BE2C (cell line): Measurements from ENCODE around the gene DPM1.

Source experiments
- DNase-seq: peaks from one replicate; pipeline ENCODE4 v3.0.0-alpha.2; 2020
- H3K27me3 ChIP-seq: fragments of 250-450 bp; sonication (Bioruptor Pico); 2 replicates; pipeline ENCODE4 v1.5.1; 2020; ENCODE audit warnings: mild to moderate bottlenecking
- H3K36me3 ChIP-seq: fragments of 250-450 bp; sonication (Bioruptor Pico); 2 replicates; pipeline ENCODE4 v1.5.1; 2020; ENCODE audit warnings: mild to moderate bottlenecking
- H3K4me1 ChIP-seq: fragments of 250-450 bp; sonication (Bioruptor Pico); 2 replicates; pipeline ENCODE4 v1.5.1; 2020
- H3K4me3 ChIP-seq: 2 replicates; pipeline ENCODE4 v1.5.1; 2011; ENCODE audit warnings: low read depth, low read length
- H3K9me3 ChIP-seq: fragments of 250-450 bp; sonication (Bioruptor Pico); 2 replicates; pipeline ENCODE4 v1.5.1; 2020
- TF ChIP-seq, protein P1 (sequence below): IDR thresholded peaks from 2 replicates; pipeline ENCODE4 v1.5.1; 2012; ENCODE audit warnings: mild to moderate bottlenecking, low read depth, low read length

DPM1 gene

DNA sequence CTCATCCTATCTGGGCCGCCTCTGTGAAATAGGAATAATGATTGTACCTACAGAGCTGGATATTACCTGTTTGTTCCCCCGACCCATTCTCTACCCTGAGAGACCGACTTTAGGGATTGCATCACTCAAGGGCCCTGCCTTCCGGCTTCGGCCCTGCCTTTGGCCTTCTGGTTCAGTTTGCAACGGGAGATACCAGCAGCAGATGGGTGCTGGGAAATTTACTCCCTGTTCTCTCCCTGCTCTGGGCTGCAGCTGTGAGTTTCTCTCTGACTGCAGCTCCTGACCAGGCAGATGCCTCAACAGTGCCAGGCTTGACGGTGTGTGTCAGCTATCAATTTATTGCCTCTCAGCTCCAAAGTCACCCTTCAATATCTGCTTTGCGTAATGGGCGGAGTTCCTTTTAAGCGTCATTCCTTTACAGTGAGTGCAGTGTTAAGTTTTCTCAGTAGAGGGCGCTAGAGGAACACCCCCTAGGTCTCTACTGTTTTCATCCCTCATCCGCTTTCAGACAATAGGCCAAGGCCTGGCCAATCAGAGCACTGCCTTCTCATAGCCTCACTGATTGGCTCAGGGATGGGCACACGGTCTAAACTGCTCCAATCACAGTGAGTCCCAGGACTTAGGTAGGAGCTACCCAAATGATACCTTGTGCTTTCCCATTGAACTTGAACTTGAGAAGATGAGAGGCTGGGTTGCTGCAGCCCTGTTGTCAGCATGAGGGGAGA is 34.6 kb upstream of the DPM1 start:
- no peaks in the 10 kb centered on the region for H3K9me3 ChIP-seq
- H3K4me1 ChIP-seq, result no peaks in the 10 kb centered on the region
- no peaks in the 10 kb centered on the region; the same call in 1 of the 2 replicates for H3K27me3 ChIP-seq
- H3K36me3 ChIP-seq, result no peaks in the 10 kb centered on the region
- no peak overlapping the region for H3K4me3 ChIP-seq
- peak; percentile 87 for DNase-seq
- TF ChIP-seq, protein P1, sequence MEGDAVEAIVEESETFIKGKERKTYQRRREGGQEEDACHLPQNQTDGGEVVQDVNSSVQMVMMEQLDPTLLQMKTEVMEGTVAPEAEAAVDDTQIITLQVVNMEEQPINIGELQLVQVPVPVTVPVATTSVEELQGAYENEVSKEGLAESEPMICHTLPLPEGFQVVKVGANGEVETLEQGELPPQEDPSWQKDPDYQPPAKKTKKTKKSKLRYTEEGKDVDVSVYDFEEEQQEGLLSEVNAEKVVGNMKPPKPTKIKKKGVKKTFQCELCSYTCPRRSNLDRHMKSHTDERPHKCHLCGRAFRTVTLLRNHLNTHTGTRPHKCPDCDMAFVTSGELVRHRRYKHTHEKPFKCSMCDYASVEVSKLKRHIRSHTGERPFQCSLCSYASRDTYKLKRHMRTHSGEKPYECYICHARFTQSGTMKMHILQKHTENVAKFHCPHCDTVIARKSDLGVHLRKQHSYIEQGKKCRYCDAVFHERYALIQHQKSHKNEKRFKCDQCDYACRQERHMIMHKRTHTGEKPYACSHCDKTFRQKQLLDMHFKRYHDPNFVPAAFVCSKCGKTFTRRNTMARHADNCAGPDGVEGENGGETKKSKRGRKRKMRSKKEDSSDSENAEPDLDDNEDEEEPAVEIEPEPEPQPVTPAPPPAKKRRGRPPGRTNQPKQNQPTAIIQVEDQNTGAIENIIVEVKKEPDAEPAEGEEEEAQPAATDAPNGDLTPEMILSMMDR, result peak; percentile 98

DNA sequence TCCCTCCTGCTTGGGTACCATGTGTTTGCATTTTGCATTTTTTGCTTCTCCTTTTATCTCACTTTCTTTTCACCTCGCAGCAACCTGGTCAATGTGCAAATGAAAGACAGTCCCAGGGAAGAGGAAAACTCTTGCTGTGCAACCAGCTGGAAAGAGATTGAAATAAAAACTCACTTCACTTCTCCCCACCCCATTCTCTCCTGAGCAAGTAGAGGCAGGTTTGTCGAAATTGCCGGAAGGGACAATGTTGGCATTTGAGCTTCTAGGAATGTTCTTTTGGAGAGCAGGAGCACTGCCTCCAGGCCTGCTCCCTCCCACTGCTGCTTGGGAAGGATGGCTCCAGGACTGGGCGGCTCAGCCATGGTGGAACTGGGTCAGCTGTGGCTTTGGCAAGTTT is 34.0 kb upstream of the DPM1 start:
- Histone ChIP-seq H3K4me3 (no peak overlapping the region), H3K4me1 (no peaks in the 10 kb centered on the region), H3K9me3 (no peaks in the 10 kb centered on the region), H3K36me3 (no peaks in the 10 kb centered on the region), H3K27me3 (no peaks in the 10 kb centered on the region; the same call in 1 of the 2 replicates)
- DNase-seq, result no peak
- TF ChIP-seq, protein P1, result no peak

DNA sequence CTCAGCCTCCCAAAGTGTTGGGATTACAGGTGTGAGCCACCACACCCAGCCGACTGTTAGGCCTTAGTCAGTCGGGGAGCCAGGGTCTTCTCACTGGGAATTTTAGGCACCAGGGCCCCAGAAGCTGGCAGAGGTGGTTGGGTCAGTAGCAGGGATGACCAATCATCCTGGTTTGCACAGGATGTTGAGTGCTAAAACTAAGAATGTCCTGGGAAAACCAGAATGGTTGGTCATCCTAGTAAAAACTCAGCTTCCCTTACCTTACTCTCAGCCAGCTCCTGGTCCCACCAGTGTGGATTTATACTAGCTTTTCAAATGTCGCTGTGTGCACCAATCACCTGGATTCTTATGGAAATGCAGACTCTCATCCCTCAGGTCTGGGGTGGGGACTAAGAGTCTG is 32.7 kb upstream of the DPM1 start:
- Histone ChIP-seq H3K9me3 (no peaks in the 10 kb centered on the region), H3K4me1 (no peaks in the 10 kb centered on the region), H3K36me3 (no peaks in the 10 kb centered on the region), H3K27me3 (peaks cover 2% of the 10 kb centered on the region), H3K4me3 (no peak overlapping the region)
- TF ChIP-seq, protein P1, result no peak
- no peak for DNase-seq

DNA sequence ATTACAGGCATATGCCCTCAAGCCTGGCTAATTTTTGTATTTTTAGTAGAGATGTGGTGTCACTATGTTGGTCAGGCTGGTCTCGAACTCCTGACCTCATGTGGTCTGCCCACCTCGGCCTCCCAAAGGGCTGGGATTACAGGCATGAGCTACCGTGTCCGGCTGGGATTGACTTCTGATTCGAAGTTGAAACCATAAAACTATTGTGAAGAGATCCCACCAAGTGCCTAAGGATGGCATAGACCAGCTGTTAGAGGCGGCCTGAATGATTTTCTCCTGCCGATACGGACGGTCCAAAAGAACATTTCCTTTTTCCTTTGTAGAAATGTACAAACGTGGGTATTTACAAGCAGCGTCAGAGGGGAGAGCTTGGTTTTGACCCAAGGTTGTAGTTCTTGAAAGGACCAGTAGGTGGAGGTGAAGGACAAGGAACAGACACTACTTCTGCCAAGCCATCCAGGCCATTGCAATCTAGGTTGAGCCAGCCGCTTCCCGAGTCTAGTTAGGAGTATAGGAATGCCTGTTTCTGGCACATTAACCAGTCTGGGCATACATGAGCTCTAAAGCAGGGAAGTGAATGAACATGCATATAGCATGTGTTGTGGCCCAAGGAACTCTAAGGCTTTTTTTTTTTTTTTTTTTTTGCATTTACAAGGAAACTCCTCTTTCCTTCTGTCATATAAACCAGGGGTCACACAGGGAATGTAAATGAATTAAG is 29.3 kb upstream of the DPM1 start:
- Histone ChIP-seq H3K36me3 (no peaks in the 10 kb centered on the region), H3K27me3 (peaks cover 24% of the 10 kb centered on the region), H3K9me3 (no peaks in the 10 kb centered on the region), H3K4me3 (no peak overlapping the region), H3K4me1 (no peaks in the 10 kb centered on the region)
- DNase-seq, result peak; percentile 77
- TF ChIP-seq, protein P1, result peak; percentile 96

DNA sequence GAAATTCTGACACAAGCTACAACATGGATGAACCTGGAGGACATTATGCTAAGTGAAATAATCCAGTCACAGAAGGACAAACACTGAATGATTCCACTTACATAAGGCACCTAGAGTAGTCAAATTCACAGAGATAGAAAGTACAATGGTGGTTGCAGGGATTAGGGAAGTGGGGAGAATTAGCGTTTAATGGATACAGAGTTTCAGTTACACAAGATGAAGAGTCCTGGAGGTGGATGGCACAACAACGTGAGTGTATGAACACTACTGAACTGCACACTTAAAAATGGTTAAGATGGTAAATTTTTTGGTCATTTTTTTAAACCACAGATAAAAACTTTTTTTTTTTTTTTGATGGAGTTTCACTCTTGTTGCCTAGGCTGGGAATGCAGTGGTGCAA is 25.0 kb upstream of the DPM1 start:
- TF ChIP-seq, protein P1, result no peak
- H3K4me3 ChIP-seq, result no peak overlapping the region
- no peaks in the 10 kb centered on the region for H3K9me3 ChIP-seq
- no peak for DNase-seq
- H3K27me3 ChIP-seq, result peaks cover 36% of the 10 kb centered on the region
- H3K36me3 ChIP-seq, result no peaks in the 10 kb centered on the region
- H3K4me1 ChIP-seq, result no peaks in the 10 kb centered on the region

DNA sequence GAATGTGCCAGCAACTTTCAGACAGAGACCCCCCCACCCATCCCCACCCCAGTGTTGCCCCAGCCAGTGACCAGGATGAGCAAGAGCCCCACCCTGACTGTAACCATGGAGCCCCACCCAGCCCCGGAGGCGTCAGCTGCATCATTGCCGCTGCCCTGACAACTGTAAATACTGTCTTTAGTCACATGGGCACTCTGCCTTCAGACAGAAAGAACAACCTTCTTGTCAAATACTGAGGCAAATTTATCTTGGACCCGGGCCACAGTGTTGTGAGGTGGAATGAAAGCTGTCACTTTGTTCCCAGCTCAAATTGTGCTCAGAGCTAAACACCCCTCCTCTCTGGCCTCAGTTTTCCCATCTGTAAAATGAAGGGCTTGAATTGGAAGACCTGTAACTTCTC is 24.0 kb upstream of the DPM1 start:
- H3K4me1 ChIP-seq, result no peaks in the 10 kb centered on the region
- H3K27me3 ChIP-seq, result peaks cover 46% of the 10 kb centered on the region
- no peak overlapping the region for H3K4me3 ChIP-seq
- H3K9me3 ChIP-seq, result no peaks in the 10 kb centered on the region
- TF ChIP-seq, protein P1, result no peak
- no peaks in the 10 kb centered on the region for H3K36me3 ChIP-seq
- DNase-seq, result no peak
